ENCODE measurements around the gene NDOR1. TPM values are rescaled to one million over a fixed set of nuclear protein-coding genes. Genes with fewer than 3 reads are reported as not detected.
A peak's percentile ranks its signal among the peaks of the same experiment; 100 is the strongest.

Gene NDOR1
- total RNA-seq, 1 experiment from 2014 or later, result 13.5 TPM

GRCh38 chr9:137195525-137196220, 9.8 kb upstream of the NDOR1 start:
- DNase-seq (ENCODE audit: extremely low read depth, low read depth), result no peak

- DNase-seq (ENCODE audit: extremely low read depth, low read depth), result no peak
Observed at GRCh38 chr9:137198051-137198901, 7.2 kb upstream of the NDOR1 start.

- no peak for DNase-seq (ENCODE audit: extremely low read depth, low read depth)
Observed at GRCh38 chr9:137198902-137199283, 6.6 kb upstream of the NDOR1 start.

- no peak for DNase-seq (ENCODE audit: extremely low read depth, low read depth)
Observed at GRCh38 chr9:137199411-137200121, 5.9 kb upstream of the NDOR1 start.

GRCh38 chr9:137200311-137201204, 4.9 kb upstream of the NDOR1 start, which contains the start of gene TPRN:
TSS of gene TPRN (minus strand) at chr9:137200741. CDS start at chr9:137200711, 30 bp downstream.
- DNase-seq (ENCODE audit: extremely low read depth, low read depth), result peak; percentile 99

GRCh38 chr9:137201205-137201868, 4.2 kb upstream of the NDOR1 start:
- no peak for DNase-seq (ENCODE audit: extremely low read depth, low read depth)

- DNase-seq (ENCODE audit: extremely low read depth, low read depth), result no peak
Observed at GRCh38 chr9:137202966-137203365, 2.5 kb upstream of the NDOR1 start.

GRCh38 chr9:137204731-137205125, 772 bp upstream of the NDOR1 start:
- DNase-seq (ENCODE audit: extremely low read depth, low read depth), result no peak

GRCh38 chr9:137206602-137207001, 1.1 kb downstream of the NDOR1 start:
- no peak for DNase-seq (ENCODE audit: extremely low read depth, low read depth)

GRCh38 chr9:137211532-137211931, 6.0 kb downstream of the NDOR1 start:
- no peak for DNase-seq (ENCODE audit: extremely low read depth, low read depth)

GRCh38 chr9:137212520-137212919, 7.0 kb downstream of the NDOR1 start:
- DNase-seq (ENCODE audit: extremely low read depth, low read depth), result no peak

- no peak for DNase-seq (ENCODE audit: extremely low read depth, low read depth)
Observed at GRCh38 chr9:137213160-137214060, 7.9 kb downstream of the NDOR1 start.

- DNase-seq (ENCODE audit: extremely low read depth, low read depth), result no peak
Observed at GRCh38 chr9:137214620-137215019, 9.1 kb downstream of the NDOR1 start.

- DNase-seq (ENCODE audit: extremely low read depth, low read depth), result no peak
Observed at GRCh38 chr9:137215196-137215986, 9.9 kb downstream of the NDOR1 start.

GRCh38 chr9:137216188-137216965, 10.9 kb downstream of the NDOR1 start:
- no peak for DNase-seq (ENCODE audit: extremely low read depth, low read depth)

GRCh38 chr9:137217276-137218211, 12.0 kb downstream of the NDOR1 start:
- peak; percentile 61 for DNase-seq (ENCODE audit: extremely low read depth, low read depth)

Measured in NCI-H460 (cell line).